ENCODE results near the gene TOMM40L. TPM values are rescaled to one million over a fixed set of nuclear protein-coding genes. Genes with fewer than 3 reads are reported as not detected.

TOMM40L gene
- total RNA-seq, 1 donor, result 6.5 TPM

DNA sequence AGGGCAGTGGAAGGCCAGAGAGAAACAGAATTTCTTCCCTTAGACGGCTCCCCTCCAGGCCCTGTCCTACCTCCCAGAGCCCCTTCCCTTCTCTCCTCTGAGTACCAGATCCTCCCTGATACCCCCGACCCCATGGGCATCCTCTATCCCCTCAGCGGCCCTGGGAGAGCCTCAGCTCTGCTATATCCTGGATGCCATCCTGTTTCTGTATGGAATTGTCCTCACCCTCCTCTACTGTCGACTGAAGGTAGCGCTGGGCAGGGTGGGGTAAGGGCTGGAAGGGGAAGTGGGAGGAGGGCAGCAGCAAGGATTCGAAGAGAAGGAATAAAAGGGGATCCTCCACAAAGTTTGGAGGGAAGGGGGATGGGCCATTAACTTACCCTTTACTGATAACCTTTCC, 8.0 kb upstream of the TOMM40L start:
- Histone ChIP-seq H3K4me1 (ENCODE audit: insufficient read depth, low read length) (peaks cover 24% of the 10 kb centered on the region), H3K27ac (ENCODE audit: low read depth, low read length) (peak overlapping the region; percentile 97), H3K79me2 (ENCODE audit: insufficient read depth, low read length) (no peaks in the 10 kb centered on the region), H3K36me3 (ENCODE audit: insufficient read depth, low read length) (peaks cover 17% of the 10 kb centered on the region), H3K4me2 (ENCODE audit: insufficient read depth, low read length) (peak overlapping the region; percentile 77), H3K9me3 (ENCODE audit: low read depth, low read length) (no peaks in the 10 kb centered on the region), H4K20me1 (ENCODE audit: insufficient read depth, low read length) (no peaks in the 10 kb centered on the region), H2AFZ (ENCODE audit: low read length) (peak overlapping the region; percentile 40), H3K27me3 (ENCODE audit: insufficient read depth, low read length) (no peaks in the 10 kb centered on the region), H3K4me3 (ENCODE audit: insufficient read depth, low read length) (peak overlapping the region; percentile 11)
- no peak for DNase-seq (ENCODE audit: insufficient read length, low spot score, missing footprints)
- no peak for TF ChIP-seq CTCF (IDR thresholded peaks at IDR 0.05; ENCODE audit: extremely low read depth, low read depth, low read length)

GRCh38 chr1:161218301-161219077, 7.4 kb upstream of the TOMM40L start:
- Histone ChIP-seq H3K27me3 (ENCODE audit: insufficient read depth, low read length) (no peaks in the 10 kb centered on the region), H2AFZ (ENCODE audit: low read length) (no peak overlapping the region), H3K36me3 (ENCODE audit: insufficient read depth, low read length) (peaks cover 11% of the 10 kb centered on the region), H3K27ac (ENCODE audit: low read depth, low read length) (peak overlapping the region; percentile 97), H3K79me2 (ENCODE audit: insufficient read depth, low read length) (no peaks in the 10 kb centered on the region), H3K9me3 (ENCODE audit: low read depth, low read length) (no peaks in the 10 kb centered on the region), H3K4me1 (ENCODE audit: insufficient read depth, low read length) (peaks cover 24% of the 10 kb centered on the region), H3K4me2 (ENCODE audit: insufficient read depth, low read length) (no peak overlapping the region), H4K20me1 (ENCODE audit: insufficient read depth, low read length) (no peaks in the 10 kb centered on the region), H3K4me3 (ENCODE audit: insufficient read depth, low read length) (no peak overlapping the region)
- TF ChIP-seq CTCF (IDR thresholded peaks at IDR 0.05; ENCODE audit: extremely low read depth, low read depth, low read length), result no peak
- no peak for DNase-seq (ENCODE audit: insufficient read length, low spot score, missing footprints)

DNA sequence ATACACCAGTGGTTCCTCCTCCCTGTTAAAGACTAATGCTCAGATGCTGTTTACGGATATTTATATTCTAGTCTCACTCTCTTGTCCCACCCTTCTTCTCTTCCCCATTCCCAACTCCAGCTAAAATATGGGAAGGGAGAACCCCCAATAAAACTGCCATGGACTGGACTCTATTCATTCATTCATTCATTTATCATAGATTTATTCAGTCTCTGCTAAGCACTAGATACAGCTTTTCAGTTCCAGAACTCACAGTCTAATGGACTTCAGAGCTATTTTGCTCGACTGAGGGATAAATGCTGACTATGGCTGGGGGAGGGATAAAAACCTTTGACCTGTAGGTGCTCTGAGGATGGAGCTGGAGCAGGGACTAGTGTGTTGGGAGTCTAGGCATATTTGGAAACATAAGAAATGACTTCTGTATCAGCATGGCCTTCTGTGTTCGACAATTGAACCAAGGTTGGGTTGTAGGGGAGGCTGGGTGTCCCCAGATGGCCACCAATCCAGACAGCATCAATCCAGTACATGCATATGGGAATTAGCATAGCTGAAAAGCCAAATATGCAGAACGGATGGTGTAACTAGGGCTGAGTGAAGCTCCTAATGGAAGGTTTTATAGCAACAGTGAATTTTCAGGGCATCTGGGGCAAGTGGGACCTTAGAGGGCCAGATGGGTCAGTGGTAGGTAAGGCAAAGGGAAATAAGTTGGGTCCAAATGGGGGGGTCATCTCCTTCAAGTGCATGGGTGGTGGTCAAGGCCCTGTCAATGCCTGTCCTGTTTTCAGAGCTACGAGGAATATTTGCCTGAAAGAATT, 6.6 kb upstream of the TOMM40L start:
- Histone ChIP-seq H2AFZ (ENCODE audit: low read length) (no peak overlapping the region), H3K4me3 (ENCODE audit: insufficient read depth, low read length) (no peak overlapping the region), H3K4me2 (ENCODE audit: insufficient read depth, low read length) (no peak overlapping the region), H3K36me3 (ENCODE audit: insufficient read depth, low read length) (peaks cover 3% of the 10 kb centered on the region), H3K27ac (ENCODE audit: low read depth, low read length) (no peak overlapping the region), H3K9me3 (ENCODE audit: low read depth, low read length) (no peaks in the 10 kb centered on the region), H3K27me3 (ENCODE audit: insufficient read depth, low read length) (no peaks in the 10 kb centered on the region), H3K4me1 (ENCODE audit: insufficient read depth, low read length) (peaks cover 24% of the 10 kb centered on the region), H3K79me2 (ENCODE audit: insufficient read depth, low read length) (no peaks in the 10 kb centered on the region), H4K20me1 (ENCODE audit: insufficient read depth, low read length) (no peaks in the 10 kb centered on the region)
- no peak for TF ChIP-seq CTCF (IDR thresholded peaks at IDR 0.05; ENCODE audit: extremely low read depth, low read depth, low read length)
- no peak for DNase-seq (ENCODE audit: insufficient read length, low spot score, missing footprints)

- H3K4me2 ChIP-seq (ENCODE audit: insufficient read depth, low read length), result no peak overlapping the region
- H3K27ac ChIP-seq (ENCODE audit: low read depth, low read length), result no peak overlapping the region
- no peak overlapping the region for H3K4me3 ChIP-seq (ENCODE audit: insufficient read depth, low read length)
- DNase-seq (ENCODE audit: insufficient read length, low spot score, missing footprints), result no peak
- H3K27me3 ChIP-seq (ENCODE audit: insufficient read depth, low read length), result no peaks in the 10 kb centered on the region
- H3K36me3 ChIP-seq (ENCODE audit: insufficient read depth, low read length), result no peaks in the 10 kb centered on the region
- H3K9me3 ChIP-seq (ENCODE audit: low read depth, low read length), result no peaks in the 10 kb centered on the region
- no peak overlapping the region for H2AFZ ChIP-seq (ENCODE audit: low read length)
- no peak for TF ChIP-seq CTCF (IDR thresholded peaks at IDR 0.05; ENCODE audit: extremely low read depth, low read depth, low read length)
- H4K20me1 ChIP-seq (ENCODE audit: insufficient read depth, low read length), result no peaks in the 10 kb centered on the region
- peaks cover 24% of the 10 kb centered on the region for H3K4me1 ChIP-seq (ENCODE audit: insufficient read depth, low read length)
- no peaks in the 10 kb centered on the region for H3K79me2 ChIP-seq (ENCODE audit: insufficient read depth, low read length)
Observed at GRCh38 chr1:161220002-161220401, 5.9 kb upstream of the TOMM40L start.
